IgD-negative memory B cell (primary cell): Measurements from ENCODE around the gene CA9. TPM values are rescaled to one million over a fixed set of nuclear protein-coding genes. Genes with fewer than 3 reads are reported as not detected.
A peak's percentile ranks its signal among the peaks of the same experiment; 100 is the strongest.

Experiments
- H3K27ac Mint-ChIP-seq, 3 donors: one replicate each; pipeline ENCODE4 v1.8.0; 2020 to 2022; ENCODE audit warnings: mild to moderate bottlenecking in 3 of 3, mixed read lengths in 3 of 3, moderate library complexity in 1 of 3
- H3K27me3 Mint-ChIP-seq: one replicate; pipeline ENCODE4 v1.8.0; 2021; ENCODE audit warnings: mixed read lengths
- H3K36me3 Mint-ChIP-seq: one replicate; pipeline ENCODE4 v1.8.0; 2020; ENCODE audit warnings: mild to moderate bottlenecking, mixed read lengths
- H3K4me1 Mint-ChIP-seq, 3 donors: one replicate each; pipeline ENCODE4 v1.8.0; 2020 to 2022; ENCODE audit warnings: mixed read lengths in 3 of 3, mild to moderate bottlenecking in 1 of 3
- H3K4me3 Mint-ChIP-seq, 4 donors: one replicate each; pipeline ENCODE4 v1.8.0; 2020 to 2022; ENCODE audit warnings: mild to moderate bottlenecking in 4 of 4, mixed read lengths in 4 of 4, moderate library complexity in 3 of 4
- H3K9me3 Mint-ChIP-seq, 3 donors: one replicate each; pipeline ENCODE4 v1.8.0; 2020 to 2021; ENCODE audit warnings: mixed read lengths in 3 of 3, mild to moderate bottlenecking in 1 of 3
- polyA plus RNA-seq: library from polyadenylated mRNA; unstranded; fragments of 300-500 nt; fragmentation: Illumina TruSeq; gene quantifications from one replicate; pipeline ENCODE4 v1.2.3, GENCODE V29; 2021

Gene CA9
- polyA plus RNA-seq, 1 donor from 2014 or later, result not detected

DNA sequence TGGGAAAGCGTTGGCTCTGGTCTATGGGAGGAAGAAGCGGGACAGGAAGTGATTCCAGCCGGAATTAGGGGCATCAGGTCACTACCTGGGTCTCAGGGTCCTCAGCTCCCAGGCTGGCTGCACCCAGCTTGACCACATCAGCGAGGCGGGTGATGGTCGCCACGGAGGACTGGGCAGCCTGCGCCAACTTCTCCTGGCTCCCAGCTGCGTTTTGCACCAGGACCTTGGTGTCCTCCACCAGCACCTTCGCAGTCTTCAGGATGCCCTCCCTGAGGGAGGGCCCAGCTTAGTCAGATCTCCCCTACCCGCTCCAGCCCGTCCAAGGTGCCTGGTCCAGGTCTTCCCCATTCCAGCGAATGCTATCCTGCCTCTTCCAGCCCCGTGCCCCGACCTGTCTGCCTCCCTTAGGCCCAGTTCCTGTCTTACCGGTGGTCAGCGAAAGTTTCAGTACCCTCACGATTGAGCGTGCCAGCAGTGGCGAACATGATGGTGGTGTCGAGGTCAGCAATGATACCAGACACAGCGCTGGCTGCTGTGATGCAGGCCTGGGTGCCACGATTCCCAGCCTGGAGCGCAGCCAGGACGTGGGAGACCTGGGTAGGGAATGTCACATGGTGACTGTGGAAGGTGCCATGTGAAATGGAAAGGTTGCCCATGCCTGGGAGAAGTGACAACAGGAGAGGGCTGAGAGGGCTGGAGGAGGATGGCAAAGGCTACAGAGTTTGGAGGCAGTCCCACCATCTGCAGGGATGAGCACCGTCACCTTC lies 30.4 kb downstream of the CA9 start:
- peaks cover 3% of the 10 kb centered on the region for H3K36me3 Mint-ChIP-seq

DNA sequence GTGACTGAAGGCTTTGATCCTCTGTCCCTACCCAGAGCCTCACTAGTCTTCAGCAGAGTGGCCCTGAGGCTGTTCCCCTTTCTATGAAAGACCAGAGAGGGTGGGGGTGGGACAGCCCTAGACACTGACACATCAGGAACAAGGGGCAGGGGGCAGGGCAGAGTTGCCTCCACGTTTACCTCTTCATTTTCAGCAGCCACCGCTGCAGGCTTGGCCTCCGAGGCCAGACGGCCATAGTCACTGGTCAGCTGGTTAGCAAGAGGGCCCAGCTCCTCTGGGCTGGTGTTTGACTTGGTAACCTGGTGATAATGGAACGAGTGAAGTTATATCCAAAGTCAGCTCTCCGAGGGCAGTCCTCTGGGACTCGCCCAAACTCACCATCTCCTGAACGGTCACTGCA lies 31.6 kb downstream of the CA9 start:
- Mint-ChIP-seq H3K9me3 (no peaks in the 10 kb centered on the region), H3K27ac (no peak overlapping the region), H3K27me3 (no peaks in the 10 kb centered on the region), H3K4me1 (peaks cover 0 to 4% (median 0%) of the 10 kb centered on the region in 3 donors), H3K36me3 (peaks cover 3% of the 10 kb centered on the region), H3K4me3 (no peak overlapping the region)

More for the DNA sequence above, 30.4 kb downstream of the CA9 start:
- Mint-ChIP-seq H3K27me3 (no peaks in the 10 kb centered on the region), H3K9me3 (no peaks in the 10 kb centered on the region), H3K27ac (no peak overlapping the region), H3K4me3 (no peak overlapping the region), H3K4me1 (peaks cover 0 to 4% (median 0%) of the 10 kb centered on the region in 3 donors)

DNA sequence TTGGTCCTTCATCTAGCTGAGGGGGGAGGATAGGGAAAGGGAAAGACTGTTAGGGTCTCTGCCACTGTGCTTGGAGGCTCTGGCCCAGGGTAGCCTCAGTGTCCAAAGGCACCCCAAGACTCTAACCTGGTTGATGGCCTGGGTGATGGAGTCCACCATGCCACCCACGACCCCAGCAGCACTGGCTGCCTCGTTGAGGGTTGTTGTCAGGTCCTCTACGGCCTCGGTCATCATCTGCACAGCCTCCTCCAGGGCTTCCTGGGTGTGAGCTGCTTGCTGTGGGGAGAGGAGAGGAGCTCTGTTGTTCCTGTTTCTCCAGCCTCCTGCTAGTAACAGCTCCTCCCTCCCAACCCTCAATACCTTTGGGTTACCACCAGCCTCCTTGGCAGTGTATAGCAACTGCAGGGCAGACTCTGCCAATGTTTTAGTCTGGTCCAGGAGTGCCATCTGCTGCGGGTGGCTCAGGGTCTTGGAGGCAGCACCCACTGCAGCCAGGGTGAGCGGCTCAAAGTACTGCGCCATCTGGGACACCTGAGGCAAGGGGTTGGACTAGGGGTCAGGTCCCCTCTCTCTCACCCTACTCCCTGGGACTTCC lies 32.2 kb downstream of the CA9 start:
- Mint-ChIP-seq H3K36me3 (peaks cover 3% of the 10 kb centered on the region), H3K27ac (no peak overlapping the region), H3K9me3 (no peaks in the 10 kb centered on the region)

DNA sequence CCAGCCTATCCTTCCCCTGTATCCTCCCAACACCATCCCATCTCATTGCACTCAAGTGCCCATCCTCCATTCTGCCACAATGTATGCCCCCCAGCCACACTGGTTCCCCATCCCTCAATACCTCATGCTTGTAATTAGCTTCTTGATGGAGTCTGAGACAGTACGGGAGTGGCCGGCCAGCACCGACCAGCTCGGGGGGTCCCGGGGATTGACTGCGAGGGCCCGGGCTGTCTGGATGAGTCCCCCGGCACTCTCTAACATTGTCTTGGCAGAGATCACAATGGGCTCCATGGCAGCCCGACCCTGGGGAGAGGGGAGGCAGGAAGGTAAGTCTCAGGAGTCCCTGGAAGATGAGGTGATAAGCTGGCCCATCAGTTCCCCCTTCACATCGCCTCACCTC lies 33.2 kb downstream of the CA9 start:
- no peak overlapping the region for H3K27ac Mint-ChIP-seq
- no peaks in the 10 kb centered on the region for H3K9me3 Mint-ChIP-seq
- peaks cover 3% of the 10 kb centered on the region for H3K36me3 Mint-ChIP-seq
- H3K27me3 Mint-ChIP-seq, result no peaks in the 10 kb centered on the region
- H3K4me3 Mint-ChIP-seq, result no peak overlapping the region
- peaks cover 0 to 4% (median 0%) of the 10 kb centered on the region in 3 donors for H3K4me1 Mint-ChIP-seq

More for the DNA sequence above, 32.2 kb downstream of the CA9 start:
- Mint-ChIP-seq H3K4me3 (no peak overlapping the region), H3K4me1 (peaks cover 0 to 4% (median 0%) of the 10 kb centered on the region in 3 donors), H3K27me3 (no peaks in the 10 kb centered on the region)

DNA sequence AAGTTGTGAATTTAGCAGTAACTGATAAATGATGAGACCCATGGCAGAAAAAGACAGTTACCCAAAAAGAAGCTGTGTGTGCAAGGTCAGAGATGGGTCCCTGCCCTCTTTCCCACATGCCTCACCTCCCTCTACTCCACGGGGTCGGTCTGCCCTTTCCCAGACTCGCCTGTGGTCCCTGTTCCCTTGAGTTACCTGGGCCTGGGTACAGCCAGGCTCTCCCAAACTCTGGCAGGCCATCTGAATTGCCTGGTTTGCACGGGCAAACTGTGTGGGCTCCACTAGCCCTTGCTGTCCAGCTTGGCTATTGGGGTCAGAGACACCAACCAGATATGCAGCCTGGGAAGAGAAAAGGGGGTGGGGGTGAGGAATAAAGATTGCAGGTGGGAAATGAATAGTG lies 34.4 kb downstream of the CA9 start:
- Mint-ChIP-seq H3K27me3 (no peaks in the 10 kb centered on the region), H3K4me3 (no peak overlapping the region), H3K36me3 (peaks cover 3% of the 10 kb centered on the region), H3K4me1 (peaks cover 0 to 4% (median 0%) of the 10 kb centered on the region in 3 donors), H3K27ac (peak overlapping the region in 1 of 3 donors; percentile 88), H3K9me3 (no peaks in the 10 kb centered on the region)

DNA sequence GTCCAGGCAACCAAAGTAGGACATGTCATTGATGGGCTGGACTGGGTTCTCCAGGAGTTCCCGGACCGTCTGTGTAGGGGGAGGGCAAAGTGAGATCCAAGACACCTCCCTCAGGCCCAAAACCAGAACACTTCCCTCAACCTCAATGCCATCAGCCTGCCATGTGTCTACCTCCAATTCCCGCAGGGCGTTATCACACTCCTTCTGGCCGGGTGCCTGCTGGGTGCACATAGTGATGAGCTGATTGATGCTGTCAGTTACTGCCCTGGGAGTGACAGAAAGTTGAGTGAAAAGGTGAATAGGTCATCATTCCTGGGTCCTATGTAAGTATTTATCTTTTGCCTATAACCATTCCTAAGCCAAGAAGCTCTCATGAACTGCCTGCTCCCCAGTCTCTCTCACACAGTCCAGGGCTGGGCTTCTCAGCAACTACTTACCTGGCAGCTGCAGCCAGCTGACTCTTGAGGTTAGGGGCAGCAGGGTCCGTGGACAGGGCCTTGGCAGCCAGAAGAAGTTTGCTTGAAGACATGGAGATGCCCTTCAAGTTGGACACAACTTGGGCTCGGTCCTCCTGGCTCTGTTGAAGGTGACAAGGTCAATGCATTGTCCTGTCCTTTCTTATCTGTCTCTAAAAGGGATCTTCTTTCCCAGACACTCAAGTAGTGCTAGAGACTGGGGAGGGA lies 37.2 kb downstream of the CA9 start:
- Mint-ChIP-seq H3K4me1 (peaks cover 2 to 5% (median 3%) of the 10 kb centered on the region in 3 donors), H3K27ac (no peak overlapping the region), H3K27me3 (no peaks in the 10 kb centered on the region), H3K9me3 (no peaks in the 10 kb centered on the region), H3K4me3 (no peak overlapping the region), H3K36me3 (peaks cover 6% of the 10 kb centered on the region)

DNA sequence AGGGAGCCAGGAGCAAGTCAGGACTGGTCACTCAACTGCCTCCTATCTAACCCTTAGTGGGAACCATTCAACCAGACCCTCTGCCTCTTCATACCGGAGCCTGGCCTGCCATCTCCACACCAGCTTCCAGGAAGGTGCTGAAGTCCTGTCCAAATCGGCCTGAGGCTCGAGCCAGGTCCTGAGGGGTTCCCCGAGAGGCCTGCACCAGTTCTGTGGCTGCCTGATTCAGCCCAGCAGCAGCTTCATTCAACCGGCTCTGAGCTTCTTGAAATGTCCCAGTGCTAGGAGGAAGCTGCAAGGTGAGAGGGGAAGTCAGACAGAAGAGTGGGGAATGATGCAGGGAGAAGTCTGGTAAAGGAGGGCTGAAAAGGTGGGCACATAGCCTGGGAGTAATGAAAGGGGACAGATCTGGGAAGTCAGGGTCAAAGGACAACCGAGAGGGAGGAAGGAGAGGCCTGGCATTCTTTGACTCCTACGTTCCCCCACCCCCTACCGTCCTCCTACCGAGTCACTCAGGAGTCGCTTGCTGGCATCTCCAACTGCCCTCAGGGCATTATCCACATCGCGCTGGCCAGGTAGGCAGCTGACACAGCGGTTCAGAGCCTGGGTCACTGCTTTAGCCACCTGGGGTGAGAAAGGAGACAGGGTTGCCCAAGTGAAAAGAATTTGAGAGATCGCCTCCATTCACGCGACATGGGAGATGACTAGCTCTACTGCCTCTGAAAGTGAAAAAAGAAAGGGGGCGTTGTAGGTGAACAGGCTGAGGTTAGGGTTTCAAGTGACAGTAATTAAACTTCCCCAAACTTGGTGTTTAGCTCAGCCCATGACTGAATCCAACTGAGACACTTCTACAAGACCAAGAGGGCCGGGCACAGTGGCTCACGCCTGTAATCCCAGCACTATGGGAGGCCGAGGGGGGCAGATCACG lies 38.0 kb downstream of the CA9 start:
- Mint-ChIP-seq H3K9me3 (no peaks in the 10 kb centered on the region), H3K27me3 (no peaks in the 10 kb centered on the region), H3K36me3 (peaks cover 6% of the 10 kb centered on the region), H3K27ac (no peak overlapping the region), H3K4me3 (no peak overlapping the region), H3K4me1 (peaks cover 1 to 5% (median 3%) of the 10 kb centered on the region in 3 donors)

DNA sequence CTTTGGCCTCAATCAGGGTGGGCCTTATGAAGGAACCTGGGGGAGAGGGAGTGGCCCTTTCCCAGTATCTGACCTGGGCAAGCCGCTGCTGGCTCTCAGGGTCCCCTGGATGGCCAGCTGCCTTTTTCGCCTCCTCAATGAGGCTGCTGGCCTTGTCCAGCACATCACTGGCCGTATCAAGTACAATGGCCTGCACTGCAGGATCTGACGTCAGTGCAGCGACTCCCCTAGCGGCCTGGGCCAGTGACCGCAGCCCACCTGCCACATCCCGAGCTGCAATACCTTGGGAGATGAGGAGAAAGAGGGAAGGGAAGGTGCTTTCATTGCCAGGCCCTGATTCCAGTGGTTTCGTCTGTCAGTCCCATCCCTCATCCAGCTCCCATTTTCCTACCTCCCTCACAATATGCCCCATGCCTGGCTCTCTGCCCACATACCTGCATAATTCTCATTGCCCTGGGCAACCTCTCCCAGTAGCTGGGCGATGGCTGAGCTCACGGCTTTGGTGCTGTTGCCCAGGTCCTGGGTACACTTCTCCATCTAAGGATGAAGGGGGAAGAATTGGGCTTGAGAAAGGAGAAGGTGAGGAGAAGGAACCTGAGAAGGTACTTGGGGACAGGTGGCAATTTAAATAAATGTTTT lies 39.2 kb downstream of the CA9 start:
- Mint-ChIP-seq H3K27ac (no peak overlapping the region), H3K36me3 (peaks cover 6% of the 10 kb centered on the region), H3K4me3 (no peak overlapping the region), H3K9me3 (no peaks in the 10 kb centered on the region), H3K4me1 (peaks cover 0 to 5% (median 4%) of the 10 kb centered on the region in 3 donors), H3K27me3 (no peaks in the 10 kb centered on the region)

DNA sequence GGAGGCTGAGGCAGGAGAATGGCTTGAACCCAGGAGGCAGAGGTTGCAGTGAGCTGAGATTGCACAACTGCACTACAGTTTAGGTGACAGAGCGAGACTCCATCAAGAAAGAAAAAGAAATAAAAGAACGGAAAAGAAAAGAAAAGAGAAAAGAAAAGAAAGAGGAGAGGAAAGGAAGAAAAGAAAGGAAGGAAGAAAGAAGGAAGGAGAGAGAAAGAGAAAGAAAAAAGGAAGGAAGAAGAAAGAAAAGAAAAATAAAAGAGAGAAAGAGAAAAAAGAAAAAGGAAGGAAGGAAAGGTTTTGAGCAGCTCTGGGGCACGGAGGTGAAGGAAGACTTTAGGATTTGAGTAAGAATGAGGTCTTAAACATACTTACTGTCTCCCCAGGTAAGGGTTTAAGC lies 39.9 kb downstream of the CA9 start:
- Mint-ChIP-seq H3K4me3 (no peak overlapping the region), H3K27ac (no peak overlapping the region), H3K4me1 (peaks cover 2 to 8% (median 5%) of the 10 kb centered on the region in 3 donors), H3K27me3 (no peaks in the 10 kb centered on the region), H3K9me3 (no peaks in the 10 kb centered on the region), H3K36me3 (peaks cover 6% of the 10 kb centered on the region)

DNA sequence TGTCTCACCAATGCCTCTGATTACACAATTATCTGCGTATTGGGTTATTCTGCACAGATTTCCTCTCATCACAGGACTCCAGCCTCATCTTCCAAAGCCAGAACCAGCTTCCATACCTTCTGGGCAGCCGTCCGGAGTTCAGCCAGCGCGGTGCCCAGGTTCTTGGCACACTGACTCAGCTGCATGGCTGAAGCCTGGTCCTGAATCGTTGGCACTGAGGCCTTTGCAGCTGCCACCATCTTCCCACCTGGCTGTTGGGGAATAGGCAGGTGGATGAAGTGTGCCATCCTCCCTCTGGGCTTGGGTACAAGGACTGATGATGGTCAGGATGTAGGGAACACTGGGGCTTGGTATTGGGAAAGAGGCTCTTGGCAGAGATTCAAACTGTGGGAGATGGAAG lies 40.4 kb downstream of the CA9 start:
- Mint-ChIP-seq H3K36me3 (peaks cover 4% of the 10 kb centered on the region), H3K4me3 (no peak overlapping the region), H3K27ac (peak overlapping the region in 1 of 3 donors; percentile 68), H3K9me3 (no peaks in the 10 kb centered on the region), H3K27me3 (no peaks in the 10 kb centered on the region), H3K4me1 (peaks cover 5 to 14% (median 6%) of the 10 kb centered on the region in 3 donors)

DNA sequence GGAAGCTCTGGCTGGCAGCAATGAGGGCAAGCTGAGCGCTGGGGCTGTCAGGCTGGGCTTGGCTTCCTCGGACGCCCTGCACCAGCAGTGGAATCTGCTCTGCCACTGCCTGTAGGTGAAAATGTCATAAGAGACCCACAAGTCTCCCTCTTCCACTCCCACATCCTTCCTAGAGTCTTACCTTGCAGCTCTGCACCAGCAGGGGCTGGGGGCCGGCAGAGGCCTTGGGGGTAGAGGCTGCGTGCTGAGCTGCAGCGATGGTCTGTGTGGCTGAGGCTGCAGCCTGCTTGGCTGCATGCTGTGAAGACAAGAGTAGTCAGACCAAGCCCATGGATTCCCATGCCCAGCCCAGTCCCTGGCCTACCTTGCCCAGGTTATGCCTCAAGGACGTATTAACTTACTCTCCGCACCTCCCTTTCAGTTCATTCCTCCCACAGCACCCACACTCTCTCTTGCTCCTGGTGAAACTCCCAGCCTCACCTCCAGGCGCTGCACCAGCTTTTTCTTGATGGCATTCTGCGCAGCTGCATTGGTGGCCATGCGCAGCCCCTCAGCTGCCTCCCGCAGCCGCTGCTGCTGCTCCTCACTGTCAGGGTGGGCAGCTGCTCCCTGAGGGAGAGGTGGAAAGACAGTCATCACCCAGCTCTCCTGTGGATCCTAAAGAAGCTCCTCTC lies 41.0 kb downstream of the CA9 start:
- Mint-ChIP-seq H3K9me3 (no peaks in the 10 kb centered on the region), H3K27me3 (no peaks in the 10 kb centered on the region), H3K27ac (peak overlapping the region in 1 of 3 donors; percentile 68), H3K4me3 (no peak overlapping the region), H3K4me1 (peaks cover 10 to 20% (median 11%) of the 10 kb centered on the region in 3 donors), H3K36me3 (peaks cover 4% of the 10 kb centered on the region)

DNA sequence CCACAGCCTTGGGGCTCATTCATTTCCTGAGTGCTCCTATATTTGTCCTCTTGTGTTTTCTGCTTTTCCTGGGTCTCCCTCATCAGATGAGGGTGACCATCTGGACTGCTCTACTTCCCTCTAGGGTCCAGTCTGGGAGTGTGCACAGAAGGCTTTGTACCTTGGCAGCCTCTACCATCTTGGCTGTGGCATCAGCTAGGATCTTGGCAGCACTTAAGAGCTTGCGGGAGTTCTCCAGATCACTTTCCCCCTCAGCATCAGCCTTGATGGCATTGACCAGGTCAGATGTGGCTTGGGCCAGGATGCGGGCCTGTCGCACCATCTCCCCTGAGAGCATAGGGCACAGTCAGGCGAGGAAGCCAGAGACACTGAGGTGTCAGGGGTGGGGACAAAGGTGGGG lies 42.5 kb downstream of the CA9 start:
- H3K9me3 Mint-ChIP-seq, result no peaks in the 10 kb centered on the region
- H3K27ac Mint-ChIP-seq, result peak overlapping the region in 1 of 3 donors; percentile 58
- no peak overlapping the region for H3K4me3 Mint-ChIP-seq
- H3K27me3 Mint-ChIP-seq, result no peaks in the 10 kb centered on the region
- H3K4me1 Mint-ChIP-seq, result peaks cover 10 to 21% (median 16%) of the 10 kb centered on the region in 3 donors
- H3K36me3 Mint-ChIP-seq, result peaks cover 4% of the 10 kb centered on the region

DNA sequence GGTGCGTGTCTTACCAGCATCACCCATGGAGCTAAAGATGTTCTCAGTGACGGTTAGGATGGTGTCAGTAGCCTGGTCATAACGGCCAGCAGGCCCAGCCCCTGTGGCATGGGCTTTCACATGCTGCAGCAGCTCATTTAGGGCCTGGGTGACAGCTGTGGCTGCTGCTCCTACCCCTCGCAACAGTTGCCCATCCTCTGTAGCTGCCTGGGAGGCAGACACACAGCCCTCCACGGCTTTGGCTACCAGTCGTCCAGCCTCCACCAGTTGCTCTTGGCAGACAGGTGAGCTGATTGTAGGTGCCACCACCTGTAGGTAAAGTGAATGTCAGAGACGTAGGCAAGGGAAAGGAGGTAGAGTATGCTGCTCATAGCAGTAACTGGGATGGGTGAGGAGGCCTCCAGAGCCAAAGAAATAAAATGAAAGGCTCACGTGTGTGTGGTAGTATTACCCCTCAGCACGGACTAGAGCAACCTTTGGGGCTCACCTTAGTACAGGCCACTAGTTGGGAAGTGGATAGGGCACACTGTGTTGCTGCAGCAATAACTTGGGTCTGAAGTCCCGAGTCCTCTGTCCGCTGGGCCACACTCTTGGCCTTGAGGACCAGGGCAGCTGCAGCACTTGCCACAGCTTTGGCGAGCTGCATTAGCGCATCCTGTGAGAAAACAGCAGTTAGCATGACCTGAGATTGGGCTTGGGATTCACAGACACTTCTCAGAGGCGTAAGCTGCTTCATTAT lies 43.6 kb downstream of the CA9 start:
- Mint-ChIP-seq H3K27me3 (no peaks in the 10 kb centered on the region), H3K4me3 (peak overlapping the region in 1 of 4 donors; percentile 47), H3K4me1 (peaks cover 10 to 21% (median 16%) of the 10 kb centered on the region in 3 donors), H3K9me3 (no peaks in the 10 kb centered on the region), H3K27ac (peak overlapping the region in 1 of 3 donors; percentile 93), H3K36me3 (peaks cover 4% of the 10 kb centered on the region)
